Endothelial cell of umbilical vein (primary cell): Measurements from ENCODE around the gene GPHB5.

Experiments used
- CTCF ChIP-seq, 2 donors: IDR thresholded peaks; 1 replicate in 1 of 2; 2 replicates in 1 of 2; pipeline ENCODE4 v1.5.1; 2011; ENCODE audit warnings: low read length in 2 of 2, mild to moderate bottlenecking in 2 of 2, moderate library complexity in 2 of 2, control low read depth in 1 of 2, inconsistent platforms in 1 of 2, low read depth in 1 of 2; ENCODE audit not compliant: insufficient read depth in 1 of 2; ENCODE audit errors: extremely low read depth in 1 of 2
- EZH2 ChIP-seq: IDR thresholded peaks from 2 replicates; pipeline ENCODE4 v1.6.1; 2012; ENCODE audit warnings: borderline replicate concordance, low read depth, mild to moderate bottlenecking, moderate library complexity, low read length, inconsistent platforms; ENCODE audit not compliant: severe bottlenecking
- FOS ChIP-seq: IDR thresholded peaks from 2 replicates; pipeline ENCODE4 v1.6.1; 2011; ENCODE audit warnings: mild to moderate bottlenecking, low read length, moderate library complexity, borderline replicate concordance; ENCODE audit not compliant: insufficient read depth
- GATA2 ChIP-seq: IDR thresholded peaks from 2 replicates; pipeline ENCODE4 v1.7.0; 2011; ENCODE audit warnings: low read depth, mild to moderate bottlenecking, moderate library complexity, mixed read lengths, low read length; ENCODE audit not compliant: insufficient read length, insufficient read depth
- JUN ChIP-seq: IDR thresholded peaks from 2 replicates; pipeline ENCODE4 v1.6.1; 2011; ENCODE audit warnings: borderline replicate concordance, low read depth; ENCODE audit not compliant: insufficient read length, insufficient read depth
- MYC ChIP-seq: IDR thresholded peaks from one replicate; pipeline ENCODE4 v1.6.1; 2011; ENCODE audit warnings: mild to moderate bottlenecking, low read depth, low read length
- POLR2A ChIP-seq: IDR thresholded peaks from 2 replicates; pipeline ENCODE4 v1.6.1; 2012; ENCODE audit warnings: low read depth, mild to moderate bottlenecking, control low read depth, low read length
- POLR2AphosphoS5 ChIP-seq: IDR thresholded peaks from 2 replicates; pipeline ENCODE4 v1.6.1; 2012; ENCODE audit warnings: low read depth, mild to moderate bottlenecking, control low read depth, low read length, moderate library complexity; ENCODE audit not compliant: insufficient read depth
- TF ChIP-seq, protein P1 (sequence below): IDR thresholded peaks from 2 replicates; pipeline ENCODE4 v1.6.1; 2011; ENCODE audit not compliant: insufficient read depth, insufficient read length

GRCh38 chr14:63326840-63327239 is 8.1 kb upstream of the GPHB5 start:
- TF ChIP-seq POLR2AphosphoS5 (no peak), CTCF (IDR thresholded peaks at IDR 0.05; ENCODE audit: extremely low read depth in 1 of 2, insufficient read depth in 1 of 2, low read depth in 1 of 2, low read length in 2 of 2) (no peak), MYC (no peak), JUN (no peak), FOS (no peak), POLR2A (no peak), EZH2 (no peak), GATA2 (no peak)
- TF ChIP-seq, protein P1, sequence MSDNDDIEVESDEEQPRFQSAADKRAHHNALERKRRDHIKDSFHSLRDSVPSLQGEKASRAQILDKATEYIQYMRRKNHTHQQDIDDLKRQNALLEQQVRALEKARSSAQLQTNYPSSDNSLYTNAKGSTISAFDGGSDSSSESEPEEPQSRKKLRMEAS = no peak
